ENCODE data around the gene KIF24. TPM values are rescaled to one million over a fixed set of nuclear protein-coding genes. Genes with fewer than 3 reads are reported as not detected.
A peak's percentile ranks its signal among the peaks of the same experiment; 100 is the strongest.

Gene KIF24
- total and polyA plus RNA-seq, 8 donors: 2.4 to 6.8 (median 4.9) TPM

DNA sequence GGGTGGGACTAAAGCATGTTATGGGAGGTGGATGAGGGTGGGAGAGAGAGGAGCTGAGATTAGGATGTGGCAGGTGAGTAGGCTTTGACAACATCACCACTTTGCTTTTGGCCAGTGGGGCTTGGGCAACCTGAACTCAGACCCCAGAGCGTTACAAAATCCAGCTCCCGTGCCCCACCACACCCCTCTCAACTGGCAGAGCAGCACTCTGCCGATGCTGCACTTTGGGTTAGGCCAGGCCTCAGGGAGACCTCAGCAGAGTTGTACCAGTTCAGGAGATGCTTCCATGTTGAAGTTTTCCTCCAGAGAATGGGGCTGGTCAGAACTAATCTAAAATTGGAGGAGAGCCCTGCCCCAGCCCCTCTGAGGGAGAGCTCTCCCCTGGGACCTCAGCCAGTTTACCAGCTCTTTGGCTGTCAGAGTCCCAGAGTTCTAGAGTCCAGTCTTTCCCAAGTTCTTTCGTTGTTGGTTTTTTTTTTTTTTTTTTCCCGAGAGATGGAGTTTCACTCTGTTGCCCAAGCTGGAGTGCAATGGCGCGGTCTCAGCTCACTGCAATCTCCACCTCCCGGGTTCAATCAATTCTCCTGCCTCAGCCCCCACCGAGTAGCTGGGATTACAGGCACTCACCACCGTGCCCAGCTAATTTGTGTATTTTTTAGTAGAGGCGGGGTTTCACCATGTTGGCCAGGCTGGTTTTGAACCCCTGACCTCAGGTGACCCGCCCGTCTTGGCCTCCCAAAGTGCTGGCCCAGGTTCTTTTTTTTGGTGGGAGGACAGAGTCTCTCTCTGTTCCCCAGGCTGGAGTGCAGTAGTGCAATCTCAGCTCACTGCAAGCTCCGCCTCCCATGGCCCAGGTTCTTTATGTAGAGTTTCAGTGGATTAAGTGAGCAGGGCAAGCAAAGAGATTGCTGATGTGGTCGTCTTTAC, 18.1 kb upstream of the KIF24 start:
- intact Hi-C loops (cut with DNase I): no loop called here
- ATAC-seq (no peak), DNase-seq (no peak)
- Histone ChIP-seq H3K36me3 (peaks cover 0 to 30% of the 10 kb centered on the region in 2 donors), H3K4me3 (no peak overlapping the region), H3K4me1 (peaks cover 0 to 3% of the 10 kb centered on the region in 2 donors), H3K9me3 (no peaks in the 10 kb centered on the region), H3K27me3 (no peaks in the 10 kb centered on the region), H3K27ac (no peak overlapping the region)
- TF ChIP-seq, protein P1, sequence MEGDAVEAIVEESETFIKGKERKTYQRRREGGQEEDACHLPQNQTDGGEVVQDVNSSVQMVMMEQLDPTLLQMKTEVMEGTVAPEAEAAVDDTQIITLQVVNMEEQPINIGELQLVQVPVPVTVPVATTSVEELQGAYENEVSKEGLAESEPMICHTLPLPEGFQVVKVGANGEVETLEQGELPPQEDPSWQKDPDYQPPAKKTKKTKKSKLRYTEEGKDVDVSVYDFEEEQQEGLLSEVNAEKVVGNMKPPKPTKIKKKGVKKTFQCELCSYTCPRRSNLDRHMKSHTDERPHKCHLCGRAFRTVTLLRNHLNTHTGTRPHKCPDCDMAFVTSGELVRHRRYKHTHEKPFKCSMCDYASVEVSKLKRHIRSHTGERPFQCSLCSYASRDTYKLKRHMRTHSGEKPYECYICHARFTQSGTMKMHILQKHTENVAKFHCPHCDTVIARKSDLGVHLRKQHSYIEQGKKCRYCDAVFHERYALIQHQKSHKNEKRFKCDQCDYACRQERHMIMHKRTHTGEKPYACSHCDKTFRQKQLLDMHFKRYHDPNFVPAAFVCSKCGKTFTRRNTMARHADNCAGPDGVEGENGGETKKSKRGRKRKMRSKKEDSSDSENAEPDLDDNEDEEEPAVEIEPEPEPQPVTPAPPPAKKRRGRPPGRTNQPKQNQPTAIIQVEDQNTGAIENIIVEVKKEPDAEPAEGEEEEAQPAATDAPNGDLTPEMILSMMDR (IDR thresholded peaks at IDR 0.05): no peak

DNA sequence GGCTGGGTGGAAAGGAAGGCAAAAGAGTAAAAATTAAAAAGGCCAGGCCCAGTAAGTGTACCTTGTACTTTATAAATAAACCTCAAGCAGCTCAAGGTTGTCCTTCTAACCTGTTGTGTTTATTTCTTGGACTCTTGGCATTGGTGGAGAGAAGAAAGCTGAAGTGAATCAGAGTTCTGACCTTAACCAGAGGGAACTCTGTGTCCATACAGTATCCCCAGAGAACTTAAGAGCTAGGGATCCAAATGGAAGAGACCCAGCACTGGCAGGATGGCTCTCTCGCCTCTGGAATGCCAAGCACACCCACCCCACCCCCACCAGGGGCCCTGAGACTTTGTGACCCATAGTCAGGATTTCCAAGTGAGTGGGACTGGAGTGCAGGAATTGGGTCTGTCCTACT, 14.5 kb upstream of the KIF24 start:
- Histone ChIP-seq H3K9me3 (no peaks in the 10 kb centered on the region), H3K4me1 (peaks cover 0 to 3% of the 10 kb centered on the region in 2 donors), H3K4me3 (no peak overlapping the region), H3K27me3 (no peaks in the 10 kb centered on the region), H3K36me3 (peaks cover 0 to 60% of the 10 kb centered on the region in 2 donors), H3K27ac (no peak overlapping the region)
- DNase-seq: no peak
- no peak for ATAC-seq
- intact Hi-C loops (cut with DNase I): no loop called here
- TF ChIP-seq, protein P1 (IDR thresholded peaks at IDR 0.05): no peak

DNA sequence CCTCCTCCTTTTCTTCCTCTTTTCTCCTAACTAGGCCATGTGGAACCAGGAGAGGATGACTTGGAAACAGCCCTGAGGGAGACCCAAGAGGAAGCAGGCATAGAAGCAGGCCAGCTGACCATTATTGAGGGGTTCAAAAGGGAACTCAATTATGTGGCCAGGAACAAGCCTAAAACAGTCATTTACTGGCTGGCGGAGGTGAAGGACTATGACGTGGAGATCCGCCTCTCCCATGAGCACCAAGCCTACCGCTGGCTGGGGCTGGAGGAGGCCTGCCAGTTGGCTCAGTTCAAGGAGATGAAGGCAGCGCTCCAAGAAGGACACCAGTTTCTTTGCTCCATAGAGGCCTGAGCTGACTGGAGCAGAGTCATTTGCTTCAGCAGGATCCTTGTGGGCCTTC, 14.0 kb upstream of the KIF24 start:
- peaks cover 0 to 62% of the 10 kb centered on the region in 2 donors for H3K36me3 ChIP-seq
- H3K9me3 ChIP-seq: no peaks in the 10 kb centered on the region
- no peaks in the 10 kb centered on the region for H3K27me3 ChIP-seq
- H3K4me1 ChIP-seq: peaks cover 0 to 3% of the 10 kb centered on the region in 2 donors
- ATAC-seq (peak; percentile 50), DNase-seq (peak in 2 of 4 donors; percentile 44 to 52)
- H3K4me3 ChIP-seq: no peak overlapping the region
- TF ChIP-seq, protein P1 (IDR thresholded peaks at IDR 0.05): no peak
- intact Hi-C loops (cut with DNase I): no loop called here
- H3K27ac ChIP-seq: no peak overlapping the region

DNA sequence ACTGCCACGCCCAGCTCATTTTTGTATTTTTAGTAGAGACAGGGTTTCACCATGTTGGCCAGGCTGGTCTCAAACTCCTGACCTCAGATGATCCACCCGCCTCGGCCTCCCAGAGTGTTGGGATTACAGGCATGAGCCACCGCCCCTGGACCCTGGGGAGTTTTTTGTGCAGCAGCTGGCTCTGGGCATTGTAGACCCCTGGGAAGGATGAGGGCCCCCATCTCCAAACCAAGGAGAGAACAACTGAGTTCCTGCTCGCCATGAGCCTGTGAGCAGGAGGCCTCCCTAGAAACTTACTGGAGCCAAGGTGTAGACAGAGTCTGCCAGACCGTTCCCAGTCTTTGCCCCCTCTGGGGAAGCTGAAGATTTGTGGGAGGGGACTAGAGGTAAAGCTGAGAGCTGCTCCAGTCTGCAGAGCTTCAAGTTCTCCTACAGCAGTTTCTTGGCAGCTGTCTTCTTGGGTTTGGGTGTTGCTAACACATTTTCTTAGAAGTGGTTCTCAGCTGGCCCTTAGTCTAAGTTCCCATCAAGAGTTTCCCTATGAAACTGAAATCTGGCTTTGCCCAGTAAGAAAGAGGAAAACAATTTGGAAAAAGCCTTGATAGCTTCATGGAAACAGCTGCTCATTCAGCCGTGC, 12.7 kb upstream of the KIF24 start:
- Histone ChIP-seq H3K4me3 (no peak overlapping the region), H3K36me3 (peaks cover 0 to 68% of the 10 kb centered on the region in 2 donors), H3K27ac (no peak overlapping the region), H3K4me1 (peaks cover 0 to 3% of the 10 kb centered on the region in 2 donors), H3K27me3 (no peaks in the 10 kb centered on the region), H3K9me3 (no peaks in the 10 kb centered on the region)
- TF ChIP-seq, protein P1 (IDR thresholded peaks at IDR 0.05): no peak
- ATAC-seq (peak; percentile 51), DNase-seq (peak in 1 of 4 donors; percentile 23)
- intact Hi-C loops (cut with DNase I): no loop called here

Data from left lung (tissue), 10 donors.